ENCODE measurements around the gene IL36G. TPM values are rescaled to one million over a fixed set of nuclear protein-coding genes. Genes with fewer than 3 reads are reported as not detected.

The IL36G gene
- total and polyA plus RNA-seq, 4 donors, result 0.18 to 0.29 (median 0.28) TPM; not detected in 1

- 13% methylated on average over 1 of the region's 1 CpG for WGBS (ENCODE audit: insufficient coverage)
- H3K27ac ChIP-seq (ENCODE audit: low read depth, low read length), result no peak overlapping the region
- peak in 1 of 6 donors; percentile 5 for DNase-seq (ENCODE audit: low read depth in 4 of 6, low spot score in 6 of 6)
- peaks cover 6% of the 10 kb centered on the region for H3K27me3 ChIP-seq (ENCODE audit: control insufficient read depth, insufficient read depth, low read length)
- H3K4me1 ChIP-seq (ENCODE audit: control insufficient read depth, insufficient read depth, low read length), result no peaks in the 10 kb centered on the region
- no peaks in the 10 kb centered on the region for H3K36me3 ChIP-seq (ENCODE audit: control insufficient read depth, insufficient read depth, low read length)
- no peaks in the 10 kb centered on the region for H3K9me3 ChIP-seq (ENCODE audit: control insufficient read depth, insufficient read depth, low read length)
- no peak overlapping the region for H3K4me3 ChIP-seq (ENCODE audit: low read depth, low read length)
These were observed 50.3 kb downstream of the IL36G start for GRCh38 chr2:113028112-113028511.

- Histone ChIP-seq H3K9me3 (ENCODE audit: control insufficient read depth, insufficient read depth, low read length) (no peaks in the 10 kb centered on the region), H3K27me3 (ENCODE audit: control insufficient read depth, insufficient read depth, low read length) (peaks cover 3% of the 10 kb centered on the region), H3K36me3 (ENCODE audit: control insufficient read depth, insufficient read depth, low read length) (no peaks in the 10 kb centered on the region), H3K4me1 (ENCODE audit: control insufficient read depth, insufficient read depth, low read length) (no peaks in the 10 kb centered on the region), H3K4me3 (ENCODE audit: low read depth, low read length) (no peak overlapping the region), H3K27ac (ENCODE audit: low read depth, low read length) (no peak overlapping the region)
- no peak for DNase-seq (ENCODE audit: low read depth in 4 of 6, low spot score in 6 of 6)
- WGBS (ENCODE audit: insufficient coverage), result 100% methylated on average over 1 of the region's 1 CpG
These were observed 54.9 kb downstream of the IL36G start for GRCh38 chr2:113032737-113033136.

- Histone ChIP-seq H3K27ac (ENCODE audit: low read depth, low read length) (no peak overlapping the region), H3K27me3 (ENCODE audit: control insufficient read depth, insufficient read depth, low read length) (no peaks in the 10 kb centered on the region), H3K9me3 (ENCODE audit: control insufficient read depth, insufficient read depth, low read length) (no peaks in the 10 kb centered on the region), H3K36me3 (ENCODE audit: control insufficient read depth, insufficient read depth, low read length) (no peaks in the 10 kb centered on the region), H3K4me3 (ENCODE audit: low read depth, low read length) (no peak overlapping the region), H3K4me1 (ENCODE audit: control insufficient read depth, insufficient read depth, low read length) (no peaks in the 10 kb centered on the region)
- no peak for DNase-seq (ENCODE audit: low read depth in 4 of 6, low spot score in 6 of 6)
- 75% methylated on average over 3 of the region's 3 CpGs for WGBS (ENCODE audit: insufficient coverage)
These were observed 56.2 kb downstream of the IL36G start for GRCh38 chr2:113034016-113034415.

Small RNA genes lying within 50 kb of the gene (small RNA-seq; reads per million reads assigned to genes)
- not detected for gene HMGN2P23 (ENCODE audit: low replicate concordance)

Other genes with a start within 250 kb of the IL36G start
- 1 to 10 TPM; 6.8 to 7.9 TPM for gene CKAP2L, start 213.4 kb upstream of the IL36G start, total RNA-seq
- gene CKAP2L, start 213.4 kb upstream of the IL36G start, polyA plus RNA-seq (ENCODE audit: insufficient read length in 2 of 2), result 1 to 10 TPM; 6.0 to 8.6 TPM
- gene IL1A, start 193.5 kb upstream of the IL36G start, total RNA-seq, result under 1 TPM; 0.55 to 0.99 TPM
- gene IL1A, start 193.5 kb upstream of the IL36G start, polyA plus RNA-seq (ENCODE audit: insufficient read length in 2 of 2), result under 1 TPM; 0.55 to 0.59 TPM
- gene IL1B, start 141.2 kb upstream of the IL36G start, total RNA-seq, result 1 to 10 TPM; 1.5 to 1.7 TPM
- 1 to 10 TPM; 1.7 to 3.3 TPM for gene IL1B, start 141.2 kb upstream of the IL36G start, polyA plus RNA-seq (ENCODE audit: insufficient read length in 2 of 2)
- under 1 TPM in 1 of 2 donors, not detected in 1; 0.28 TPM for gene IL37, start 66.8 kb upstream of the IL36G start, total RNA-seq
- not detected for gene IL37, start 66.8 kb upstream of the IL36G start, polyA plus RNA-seq (ENCODE audit: insufficient read length in 2 of 2)
- not detected for gene IL36A, start 27.5 kb downstream of the IL36G start, total RNA-seq
- gene IL36A, start 27.5 kb downstream of the IL36G start, polyA plus RNA-seq (ENCODE audit: insufficient read length in 2 of 2), result not detected
- not detected for gene IL36B, start 74.9 kb downstream of the IL36G start, total RNA-seq
- gene IL36B, start 74.9 kb downstream of the IL36G start, polyA plus RNA-seq (ENCODE audit: insufficient read length in 2 of 2), result not detected
- gene IL36RN, start 81.2 kb downstream of the IL36G start, total RNA-seq, result under 1 TPM in 1 of 2 donors, not detected in 1; 0.11 TPM
- gene IL36RN, start 81.2 kb downstream of the IL36G start, polyA plus RNA-seq (ENCODE audit: insufficient read length in 2 of 2), result not detected
- gene IL1F10, start 90.0 kb downstream of the IL36G start, total RNA-seq, result not detected
- gene IL1F10, start 90.0 kb downstream of the IL36G start, polyA plus RNA-seq (ENCODE audit: insufficient read length in 2 of 2), result not detected
- 1 to 10 TPM in 1 of 2 donors, under 1 TPM in 1; 0.44 to 1.8 TPM for gene IL1RN, start 149.6 kb downstream of the IL36G start, total RNA-seq
- under 1 TPM; 0.24 to 0.30 TPM for gene IL1RN, start 149.6 kb downstream of the IL36G start, polyA plus RNA-seq (ENCODE audit: insufficient read length in 2 of 2)
- 1 to 10 TPM; 6.4 to 7.1 TPM for gene PSD4, start 196.0 kb downstream of the IL36G start, total RNA-seq
- gene PSD4, start 196.0 kb downstream of the IL36G start, polyA plus RNA-seq (ENCODE audit: insufficient read length in 2 of 2), result 1 to 10 TPM; 4.2 to 5.3 TPM

Data from spinal cord (tissue), 10 donors.